Right cardiac atrium (tissue), 5 donors: ENCODE data around the gene MDM2. TPM values are rescaled to one million over a fixed set of nuclear protein-coding genes. Genes with fewer than 3 reads are reported as not detected.
A peak's percentile ranks its signal among the peaks of the same experiment; 100 is the strongest.

Experiments used
- ATAC-seq, 2 donors: fragments of 200-7000 bp; cut with Tn5 transposase; one replicate each; pipeline versions ENCODE4 v1.8.0 to v1.9.1; 2020; ENCODE audit warnings: moderate library complexity in 2 of 2, mild to moderate bottlenecking in 1 of 2
- DNase-seq, 3 donors: peaks; one replicate each; pipeline ENCODE4 v3.0.0-alpha.2; 2020
- H3K27ac ChIP-seq: one replicate; pipeline ENCODE4 v1.5.1; 2013; ENCODE audit warnings: mild to moderate bottlenecking, low read length, control low read depth, moderate library complexity
- H3K27me3 ChIP-seq: one replicate; pipeline ENCODE4 v1.6.1; 2013; ENCODE audit not compliant: control insufficient read depth, insufficient read depth
- H3K4me1 ChIP-seq: one replicate; pipeline ENCODE4 v1.6.1; 2013; ENCODE audit warnings: low read length; ENCODE audit not compliant: control insufficient read depth, insufficient read depth
- H3K4me3 ChIP-seq: one replicate; pipeline ENCODE4 v1.5.1; 2013; ENCODE audit warnings: low read length, control low read depth
- H3K9me3 ChIP-seq: one replicate; pipeline ENCODE4 v1.6.1; 2013; ENCODE audit warnings: low read length; ENCODE audit not compliant: control insufficient read depth
- WGBS: extraction: QIAGEN DNeasy Blood & Tissue Kit; methylation state at CpG from one replicate; pipeline ENCODE4 v1.1.7; 2013; 5-methylcytosine and 5-hydroxymethylcytosine counted together
- intact Hi-C, 4 donors: fragments of 100-400 bp; cut with DNase I; formaldehyde crosslinking; loops; one replicate each; pipeline versions ENCODE4 v1.11.0 to v1.14.0; 2022 to 2023
- polyA plus RNA-seq: library from polyadenylated mRNA; stranded (reverse); fragments of 200-250 nt; gene quantifications from one replicate; pipeline ENCODE4 v1.2.3, GENCODE V29; 2013
- total RNA-seq, 4 donors: library from RNA; stranded (reverse); fragmentation: NEBNext Ultra II Directional; extraction: Animal tissue kit (Norgen Biotek cat#: 25700); gene quantifications; one replicate each; pipeline ENCODE4 v1.2.1, GENCODE V29; 2021
- donor health status: healthy with polysubstance abuse.
- donor health status: DM: no; HTN: yes; CAD: no.
- donor health status: DM: no; HTN: no; CAD: no.
- donor health status: DM: no; HTN: yes; CAD: no; lungs with severe emphysema.
- donor health status: DM: yes; HTN: yes; CAD: no.

MDM2 gene
- total and polyA plus RNA-seq, 5 donors: 19.6 to 60.8 (median 48.2) TPM

GRCh38 chr12:68785823-68786222, 22.2 kb upstream of the MDM2 start:
- H3K9me3 ChIP-seq: no peaks in the 10 kb centered on the region
- no peak for ATAC-seq
- peak overlapping the region; percentile 37 for H3K27ac ChIP-seq
- no peaks in the 10 kb centered on the region for H3K27me3 ChIP-seq
- 91% methylated on average over 5 of the region's 5 CpGs for WGBS
- intact Hi-C loops: no loop called here
- no peak overlapping the region for H3K4me3 ChIP-seq
- no peak for DNase-seq
- peaks cover 2% of the 10 kb centered on the region for H3K4me1 ChIP-seq

- no peak for ATAC-seq
- H3K27me3 ChIP-seq: no peaks in the 10 kb centered on the region
- no peaks in the 10 kb centered on the region for H3K9me3 ChIP-seq
- intact Hi-C loops: no loop called here
- no peak for DNase-seq
- H3K4me3 ChIP-seq: no peak overlapping the region
- peaks cover 2% of the 10 kb centered on the region for H3K4me1 ChIP-seq
- WGBS: 85% methylated on average over 2 of the region's 2 CpGs
- H3K27ac ChIP-seq: no peak overlapping the region
Observed at GRCh38 chr12:68786929-68787328, 21.0 kb upstream of the MDM2 start.

GRCh38 chr12:68788554-68789143, 19.3 kb upstream of the MDM2 start:
- Histone ChIP-seq H3K27me3 (no peaks in the 10 kb centered on the region), H3K4me3 (no peak overlapping the region), H3K4me1 (peaks cover 2% of the 10 kb centered on the region), H3K9me3 (no peaks in the 10 kb centered on the region), H3K27ac (no peak overlapping the region)
- WGBS: 93% methylated on average over 3 of the region's 3 CpGs
- ATAC-seq (no peak), DNase-seq (no peak)
- intact Hi-C loops: no loop called here

GRCh38 chr12:68789144-68789878, 18.7 kb upstream of the MDM2 start:
- no peaks in the 10 kb centered on the region for H3K27me3 ChIP-seq
- peaks cover 2% of the 10 kb centered on the region for H3K4me1 ChIP-seq
- intact Hi-C loops: no loop called here

GRCh38 chr12:68790081-68790951, 17.7 kb upstream of the MDM2 start:
- Histone ChIP-seq H3K4me3 (no peak overlapping the region), H3K4me1 (peaks cover 2% of the 10 kb centered on the region), H3K27ac (no peak overlapping the region), H3K9me3 (no peaks in the 10 kb centered on the region), H3K27me3 (no peaks in the 10 kb centered on the region)
- intact Hi-C loops: no loop called here
- WGBS: 94% methylated on average over 13 of the region's 13 CpGs
- no peak for ATAC-seq
- DNase-seq: no peak

More at GRCh38 chr12:68789144-68789878, 18.7 kb upstream of the MDM2 start:
- no peaks in the 10 kb centered on the region for H3K9me3 ChIP-seq
- H3K4me3 ChIP-seq: no peak overlapping the region
- DNase-seq: no peak
- no peak overlapping the region for H3K27ac ChIP-seq
- WGBS: 96% methylated on average over 14 of the region's 14 CpGs
- no peak for ATAC-seq

GRCh38 chr12:68790952-68791234, 17.1 kb upstream of the MDM2 start:
- intact Hi-C loops: no loop called here
- no peak overlapping the region for H3K27ac ChIP-seq
- no peak for DNase-seq
- no peak overlapping the region for H3K4me3 ChIP-seq
- ATAC-seq: no peak
- no peaks in the 10 kb centered on the region for H3K27me3 ChIP-seq
- no peaks in the 10 kb centered on the region for H3K9me3 ChIP-seq
- H3K4me1 ChIP-seq: peaks cover 2% of the 10 kb centered on the region
- 63% methylated on average over 3 of the region's 3 CpGs for WGBS

- DNase-seq (no peak), ATAC-seq (no peak)
- WGBS: 97% methylated on average over 2 of the region's 2 CpGs
- Histone ChIP-seq H3K27me3 (no peaks in the 10 kb centered on the region), H3K9me3 (no peaks in the 10 kb centered on the region), H3K27ac (no peak overlapping the region), H3K4me3 (no peak overlapping the region), H3K4me1 (no peaks in the 10 kb centered on the region)
- intact Hi-C loops: no loop called here
Observed at GRCh38 chr12:68791897-68792481, 16.0 kb upstream of the MDM2 start.

GRCh38 chr12:68792952-68793351, 15.0 kb upstream of the MDM2 start:
- WGBS: 76% methylated on average over 2 of the region's 2 CpGs
- Histone ChIP-seq H3K9me3 (no peaks in the 10 kb centered on the region), H3K4me1 (no peaks in the 10 kb centered on the region), H3K27ac (no peak overlapping the region), H3K4me3 (no peak overlapping the region), H3K27me3 (no peaks in the 10 kb centered on the region)
- peak; percentile 36 to 45 for ATAC-seq
- intact Hi-C loops: no loop called here
- no peak for DNase-seq

GRCh38 chr12:68793436-68793835, 14.5 kb upstream of the MDM2 start:
- H3K27ac ChIP-seq: no peak overlapping the region
- no peaks in the 10 kb centered on the region for H3K4me1 ChIP-seq
- no peak overlapping the region for H3K4me3 ChIP-seq
- WGBS: 91% methylated on average over 4 of the region's 4 CpGs
- H3K9me3 ChIP-seq: no peaks in the 10 kb centered on the region
- no peaks in the 10 kb centered on the region for H3K27me3 ChIP-seq
- no peak for DNase-seq
- ATAC-seq: no peak
- intact Hi-C loops: no loop called here

- WGBS: 94% methylated on average over 4 of the region's 4 CpGs
- no peaks in the 10 kb centered on the region for H3K9me3 ChIP-seq
- H3K27ac ChIP-seq: no peak overlapping the region
- intact Hi-C loops: no loop called here
- DNase-seq (no peak), ATAC-seq (no peak)
- no peaks in the 10 kb centered on the region for H3K4me1 ChIP-seq
- H3K4me3 ChIP-seq: no peak overlapping the region
- H3K27me3 ChIP-seq: no peaks in the 10 kb centered on the region
Observed at GRCh38 chr12:68793975-68794652, 13.9 kb upstream of the MDM2 start.
